Type B pancreatic cell (in vitro differentiated cells): Measurements from ENCODE around the gene CGNL1. TPM values are rescaled to one million over a fixed set of nuclear protein-coding genes. Genes with fewer than 3 reads are reported as not detected.

ENCODE experiments used
- DNase-seq: peaks from one replicate; pipeline ENCODE4 v3.0.0; 2021; ENCODE audit warnings: mixed read lengths; ENCODE audit not compliant: unreplicated experiment; ENCODE audit errors: extremely low spot score
- H3K27ac Mint-ChIP-seq: 2 replicates; pipeline ENCODE4 v1.8.0; 2021; ENCODE audit warnings: mild to moderate bottlenecking, mixed read lengths
- H3K27me3 Mint-ChIP-seq: 2 replicates; pipeline ENCODE4 v1.8.0; 2021; ENCODE audit warnings: mixed read lengths
- H3K36me3 Mint-ChIP-seq: 2 replicates; pipeline ENCODE4 v1.8.0; 2021; ENCODE audit warnings: mixed read lengths
- H3K4me1 Mint-ChIP-seq: one replicate; pipeline ENCODE4 v1.8.0; 2021; ENCODE audit warnings: mixed read lengths; ENCODE audit not compliant: unreplicated experiment
- H3K4me3 Mint-ChIP-seq: 2 replicates; pipeline ENCODE4 v1.8.0; 2021; ENCODE audit warnings: mild to moderate bottlenecking, mixed read lengths
- H3K9me3 Mint-ChIP-seq: 2 replicates; pipeline ENCODE4 v1.8.0; 2021; ENCODE audit warnings: mixed read lengths
- CTCF ChIP-seq: fragments of 200-600 bp; sonication (generic); conservative IDR thresholded peaks from 2 replicates; pipeline ENCODE4 v1.5.0; 2021; ENCODE audit warnings: antibody characterized with exemption, mild to moderate bottlenecking
- total RNA-seq: library from RNA; stranded (reverse); gene quantifications from 2 replicates; pipeline ENCODE4 v1.2.1, GENCODE V29; 2021; ENCODE audit warnings: low replicate concordance

The CGNL1 gene
- total RNA-seq, 1 donor from 2014 or later: 11.8 TPM

GRCh38 chr15:57411945-57412768 is 35.9 kb downstream of the CGNL1 start:
- Mint-ChIP-seq H3K4me3 (no peak overlapping the region), H3K27me3 (no peaks in the 10 kb centered on the region), H3K36me3 (peaks cover 6% of the 10 kb centered on the region), H3K9me3 (peaks cover 9% of the 10 kb centered on the region), H3K4me1 (peaks cover 14% of the 10 kb centered on the region), H3K27ac (no peak overlapping the region)
- DNase-seq: peak; percentile 50
- no peak for TF ChIP-seq CTCF

- Mint-ChIP-seq H3K36me3 (peaks cover 6% of the 10 kb centered on the region), H3K27ac (no peak overlapping the region), H3K4me3 (no peak overlapping the region), H3K4me1 (peaks cover 13% of the 10 kb centered on the region), H3K9me3 (peaks cover 10% of the 10 kb centered on the region), H3K27me3 (no peaks in the 10 kb centered on the region)
- TF ChIP-seq CTCF: no peak
- DNase-seq: peak; percentile 44
Observed at GRCh38 chr15:57415602-57416001, 39.3 kb downstream of the CGNL1 start.

GRCh38 chr15:57418635-57419034 is 42.3 kb downstream of the CGNL1 start:
- DNase-seq: no peak
- TF ChIP-seq CTCF: no peak
- Mint-ChIP-seq H3K36me3 (peaks cover 6% of the 10 kb centered on the region), H3K4me1 (peaks cover 31% of the 10 kb centered on the region), H3K4me3 (no peak overlapping the region), H3K9me3 (peaks cover 6% of the 10 kb centered on the region), H3K27ac (no peak overlapping the region), H3K27me3 (no peaks in the 10 kb centered on the region)

GRCh38 chr15:57419335-57419734 is 43.0 kb downstream of the CGNL1 start:
- H3K4me1 Mint-ChIP-seq: peaks cover 32% of the 10 kb centered on the region
- H3K4me3 Mint-ChIP-seq: no peak overlapping the region
- no peak overlapping the region for H3K27ac Mint-ChIP-seq

GRCh38 chr15:57421110-57421509 is 44.8 kb downstream of the CGNL1 start:
- peaks cover 11% of the 10 kb centered on the region for H3K36me3 Mint-ChIP-seq
- TF ChIP-seq CTCF: no peak
- H3K27ac Mint-ChIP-seq: no peak overlapping the region

More at GRCh38 chr15:57419335-57419734, 43.0 kb downstream of the CGNL1 start:
- Mint-ChIP-seq H3K36me3 (peaks cover 11% of the 10 kb centered on the region), H3K27me3 (no peaks in the 10 kb centered on the region), H3K9me3 (peaks cover 11% of the 10 kb centered on the region)
- no peak for DNase-seq
- no peak for TF ChIP-seq CTCF

More at GRCh38 chr15:57421110-57421509, 44.8 kb downstream of the CGNL1 start:
- H3K9me3 Mint-ChIP-seq: peaks cover 11% of the 10 kb centered on the region
- no peak overlapping the region for H3K4me3 Mint-ChIP-seq
- H3K4me1 Mint-ChIP-seq: peaks cover 32% of the 10 kb centered on the region
- peak; percentile 10 for DNase-seq
- no peaks in the 10 kb centered on the region for H3K27me3 Mint-ChIP-seq
